Osteoblast (primary cell): ENCODE results near the gene COL18A1. TPM values are rescaled to one million over a fixed set of nuclear protein-coding genes. Genes with fewer than 3 reads are reported as not detected.

Experiments
- DNase-seq: peaks from one replicate; pipeline ENCODE4 v3.0.0; 2011; ENCODE audit warnings: low spot score, mixed read lengths; ENCODE audit not compliant: insufficient read length; ENCODE audit errors: missing footprints
- H2AFZ ChIP-seq: 2 replicates; pipeline ENCODE4 v1.6.0; 2011; ENCODE audit warnings: mild to moderate bottlenecking, low read length
- H3K27ac ChIP-seq: 2 replicates; pipeline ENCODE4 v1.5.1; 2011; ENCODE audit warnings: mild to moderate bottlenecking, low read depth, low read length, moderate library complexity
- H3K27me3 ChIP-seq: 2 replicates; pipeline ENCODE4 v1.6.0; 2012; ENCODE audit warnings: mild to moderate bottlenecking, control low read depth, inconsistent platforms, low read length, moderate library complexity; ENCODE audit not compliant: insufficient read depth
- H3K36me3 ChIP-seq: 2 replicates; pipeline ENCODE4 v1.5.1; 2011; ENCODE audit warnings: mild to moderate bottlenecking, low read length, control low read depth, moderate library complexity; ENCODE audit not compliant: insufficient read depth
- H3K4me1 ChIP-seq: 2 replicates; pipeline ENCODE4 v1.5.1; 2011; ENCODE audit warnings: mild to moderate bottlenecking, low read length, control low read depth, moderate library complexity; ENCODE audit not compliant: insufficient read depth
- H3K4me2 ChIP-seq: 2 replicates; pipeline ENCODE4 v1.6.0; 2011; ENCODE audit warnings: mild to moderate bottlenecking, low read length; ENCODE audit not compliant: insufficient read depth
- H3K4me3 ChIP-seq: fragments of 200-600 bp; sonication (generic); 3 replicates; pipeline ENCODE4 v1.5.1; 2012; ENCODE audit warnings: mild to moderate bottlenecking, low read length, inconsistent platforms; ENCODE audit not compliant: insufficient read depth
- H3K79me2 ChIP-seq: 2 replicates; pipeline ENCODE4 v1.6.0; 2012; ENCODE audit warnings: mild to moderate bottlenecking, low read length, control low read depth, inconsistent platforms; ENCODE audit not compliant: insufficient read depth
- H3K9me3 ChIP-seq: 2 replicates; pipeline ENCODE4 v1.5.1; 2011; ENCODE audit warnings: low read depth, low read length, control low read depth
- H4K20me1 ChIP-seq: 2 replicates; pipeline ENCODE4 v1.6.0; 2012; ENCODE audit warnings: mild to moderate bottlenecking, low read length, control low read depth; ENCODE audit not compliant: insufficient read depth
- total RNA-seq: library from RNA; depleted of rRNA; stranded (reverse); fragments of >200 nt; gene quantifications from 2 replicates; pipeline ENCODE4 v1.2.3, GENCODE V29; 2012
- TF ChIP-seq, protein P1 (sequence below): IDR thresholded peaks from 2 replicates; pipeline ENCODE4 v1.5.1; 2011; ENCODE audit warnings: mild to moderate bottlenecking, low read depth, low read length, moderate library complexity; ENCODE audit errors: extremely low read depth

COL18A1 gene
- total RNA-seq, 1 donor: 8.3 TPM

DNA sequence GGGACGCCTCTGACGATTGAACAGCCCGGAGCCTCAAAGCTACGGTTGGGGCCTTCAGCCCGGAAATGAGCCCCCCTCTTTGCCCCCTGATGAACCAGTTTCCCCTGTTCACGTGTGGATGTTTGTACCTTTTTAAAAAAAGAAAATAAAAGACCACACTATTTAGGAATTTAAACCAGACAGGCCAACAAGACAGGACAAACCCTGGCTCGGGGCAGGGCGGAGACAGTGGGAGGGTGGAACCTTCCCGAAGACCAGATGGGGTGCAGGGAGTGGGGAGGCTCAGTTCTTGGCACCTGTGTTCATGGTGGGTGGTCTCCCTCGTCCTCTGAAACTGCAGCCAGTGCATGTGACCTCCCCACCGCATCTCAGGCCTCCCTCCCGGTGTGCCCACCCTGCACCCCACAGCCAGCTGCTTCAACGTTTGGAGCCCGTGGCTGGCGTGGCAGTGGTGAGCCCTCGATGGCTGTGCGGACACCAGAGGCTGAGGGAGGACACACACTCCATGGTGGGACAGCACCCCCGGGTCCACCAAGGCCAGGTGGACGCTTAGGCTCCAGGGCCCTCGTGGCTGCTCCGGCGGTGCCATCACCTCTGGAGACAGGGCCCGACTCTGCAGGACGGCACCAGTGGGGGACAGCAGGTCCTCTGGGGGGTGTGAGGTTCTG is 45.6 kb downstream of the COL18A1 start:
- Histone ChIP-seq H4K20me1 (no peaks in the 10 kb centered on the region), H3K4me2 (no peak overlapping the region), H3K4me1 (peaks cover 13% of the 10 kb centered on the region), H3K9me3 (no peaks in the 10 kb centered on the region), H3K36me3 (no peaks in the 10 kb centered on the region), H3K4me3 (no peak overlapping the region), H2AFZ (no peak overlapping the region), H3K79me2 (no peaks in the 10 kb centered on the region), H3K27me3 (peaks cover 5% of the 10 kb centered on the region), H3K27ac (no peak overlapping the region)
- TF ChIP-seq, protein P1, sequence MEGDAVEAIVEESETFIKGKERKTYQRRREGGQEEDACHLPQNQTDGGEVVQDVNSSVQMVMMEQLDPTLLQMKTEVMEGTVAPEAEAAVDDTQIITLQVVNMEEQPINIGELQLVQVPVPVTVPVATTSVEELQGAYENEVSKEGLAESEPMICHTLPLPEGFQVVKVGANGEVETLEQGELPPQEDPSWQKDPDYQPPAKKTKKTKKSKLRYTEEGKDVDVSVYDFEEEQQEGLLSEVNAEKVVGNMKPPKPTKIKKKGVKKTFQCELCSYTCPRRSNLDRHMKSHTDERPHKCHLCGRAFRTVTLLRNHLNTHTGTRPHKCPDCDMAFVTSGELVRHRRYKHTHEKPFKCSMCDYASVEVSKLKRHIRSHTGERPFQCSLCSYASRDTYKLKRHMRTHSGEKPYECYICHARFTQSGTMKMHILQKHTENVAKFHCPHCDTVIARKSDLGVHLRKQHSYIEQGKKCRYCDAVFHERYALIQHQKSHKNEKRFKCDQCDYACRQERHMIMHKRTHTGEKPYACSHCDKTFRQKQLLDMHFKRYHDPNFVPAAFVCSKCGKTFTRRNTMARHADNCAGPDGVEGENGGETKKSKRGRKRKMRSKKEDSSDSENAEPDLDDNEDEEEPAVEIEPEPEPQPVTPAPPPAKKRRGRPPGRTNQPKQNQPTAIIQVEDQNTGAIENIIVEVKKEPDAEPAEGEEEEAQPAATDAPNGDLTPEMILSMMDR: no peak
- peak; percentile 56 for DNase-seq

DNA sequence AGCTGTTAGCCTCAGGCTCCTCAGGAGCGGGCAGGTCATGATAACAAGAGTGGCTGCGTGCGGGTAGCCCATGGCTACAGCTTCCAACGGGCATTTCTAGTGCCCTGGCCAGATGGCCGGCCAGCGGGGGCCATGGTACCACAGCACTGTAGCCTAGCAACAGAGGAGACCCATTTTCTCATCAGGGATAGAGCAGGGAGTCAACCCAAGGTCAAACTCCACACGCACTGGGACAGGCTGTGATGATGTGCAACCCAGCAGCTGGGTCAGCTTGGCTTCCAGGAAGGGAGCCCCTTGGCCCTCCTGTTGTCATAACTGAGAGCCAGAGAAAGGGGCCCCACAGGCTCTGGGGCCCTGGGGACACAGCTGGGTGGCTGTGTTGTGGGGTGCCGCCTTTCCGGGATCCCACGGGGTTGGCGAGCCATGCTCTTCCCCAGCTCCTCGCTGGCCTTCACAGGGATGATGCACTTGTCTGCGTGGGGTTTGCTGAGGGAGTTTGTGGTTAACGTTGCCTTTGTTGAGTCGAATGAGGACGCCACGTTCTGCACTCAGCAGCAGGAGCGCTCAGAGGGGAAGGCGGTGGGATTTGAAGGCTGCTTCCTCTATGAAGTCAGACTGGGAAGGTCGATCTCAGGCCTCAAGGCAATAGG is 46.3 kb downstream of the COL18A1 start:
- H3K36me3 ChIP-seq: no peaks in the 10 kb centered on the region
- H3K4me3 ChIP-seq: no peak overlapping the region
- H3K4me2 ChIP-seq: no peak overlapping the region
- peaks cover 5% of the 10 kb centered on the region for H3K27me3 ChIP-seq
- H3K4me1 ChIP-seq: peaks cover 17% of the 10 kb centered on the region
- no peaks in the 10 kb centered on the region for H3K79me2 ChIP-seq
- no peaks in the 10 kb centered on the region for H4K20me1 ChIP-seq
- no peak overlapping the region for H2AFZ ChIP-seq
- peak; percentile 73 for DNase-seq
- TF ChIP-seq, protein P1: no peak
- no peak overlapping the region for H3K27ac ChIP-seq
- no peaks in the 10 kb centered on the region for H3K9me3 ChIP-seq

DNA sequence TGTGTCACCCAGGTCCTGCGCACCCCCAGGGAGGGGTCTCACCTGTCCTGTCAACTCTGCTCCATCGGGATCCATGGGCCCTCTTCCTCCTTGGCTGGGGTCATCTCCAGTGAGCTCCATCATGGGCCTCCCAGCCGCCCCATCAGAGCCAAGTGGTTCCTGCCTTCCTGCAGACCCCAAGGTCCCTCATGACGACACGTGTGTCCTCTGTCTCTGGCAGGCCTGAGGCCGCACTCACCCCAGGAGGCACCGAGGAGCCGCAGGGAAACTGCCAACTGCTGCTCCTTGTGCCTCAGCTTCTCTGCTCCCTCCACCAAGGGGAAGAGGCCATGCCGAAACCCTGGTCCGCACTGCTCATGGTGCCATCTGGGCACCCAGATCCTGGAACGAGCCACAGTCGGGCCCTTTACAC is 46.8 kb downstream of the COL18A1 start:
- Histone ChIP-seq H4K20me1 (no peaks in the 10 kb centered on the region), H3K36me3 (no peaks in the 10 kb centered on the region), H3K27ac (no peak overlapping the region), H3K79me2 (no peaks in the 10 kb centered on the region), H2AFZ (no peak overlapping the region), H3K4me3 (no peak overlapping the region), H3K9me3 (no peaks in the 10 kb centered on the region), H3K4me1 (peaks cover 17% of the 10 kb centered on the region), H3K4me2 (no peak overlapping the region), H3K27me3 (peaks cover 5% of the 10 kb centered on the region)
- DNase-seq: peak; percentile 59
- TF ChIP-seq, protein P1: no peak

DNA sequence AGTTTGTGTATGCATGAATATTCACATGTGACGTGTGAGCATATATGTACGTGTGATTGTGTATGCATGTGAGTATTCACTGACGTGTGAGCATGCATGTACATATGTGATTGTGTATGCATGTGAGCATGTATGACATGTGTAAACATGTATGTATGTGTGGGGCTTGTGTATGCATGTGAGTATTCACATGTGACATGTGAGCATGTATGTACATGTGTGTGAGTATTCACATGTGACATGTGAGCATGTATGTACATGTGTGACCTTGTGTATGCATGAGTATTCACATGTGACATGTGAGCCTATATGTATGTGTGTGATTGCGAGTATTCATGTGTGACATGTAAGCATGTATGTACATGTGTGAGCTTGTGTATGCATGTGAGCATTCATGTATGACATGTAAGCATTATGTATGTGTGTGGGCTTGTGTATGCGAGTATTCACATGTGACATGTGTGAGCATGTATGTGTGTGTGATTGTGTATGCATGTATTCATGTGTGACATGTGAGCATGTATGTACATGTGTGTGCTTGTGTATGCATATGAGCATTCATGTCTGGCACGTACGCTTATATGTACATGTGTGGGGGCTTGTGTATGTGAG is 47.8 kb downstream of the COL18A1 start:
- peaks cover 5% of the 10 kb centered on the region for H3K27me3 ChIP-seq
- TF ChIP-seq, protein P1: no peak
- no peak overlapping the region for H3K4me3 ChIP-seq
- no peak overlapping the region for H2AFZ ChIP-seq
- H3K27ac ChIP-seq: no peak overlapping the region
- no peaks in the 10 kb centered on the region for H3K36me3 ChIP-seq
- DNase-seq: no peak
- no peak overlapping the region for H3K4me2 ChIP-seq
- H3K9me3 ChIP-seq: no peaks in the 10 kb centered on the region
- H3K4me1 ChIP-seq: peaks cover 17% of the 10 kb centered on the region
- no peaks in the 10 kb centered on the region for H3K79me2 ChIP-seq
- no peaks in the 10 kb centered on the region for H4K20me1 ChIP-seq
